AG09319 (cell line): Measurements from ENCODE around the gene ALG1.
A peak's percentile ranks its signal among the peaks of the same experiment; 100 is the strongest.
"Not testable (repeated sequence)": the region's sequence is repeated elsewhere in the genome, so short reads cannot be mapped to it uniquely, and the experiment has no call there.

Source experiments
- DNase-seq: peaks from one replicate; pipeline ENCODE4 v3.0.0-alpha.2; 2010; ENCODE audit warnings: low read depth; ENCODE audit errors: extremely low read depth
- CTCF ChIP-seq: IDR thresholded peaks from 2 replicates; pipeline ENCODE4 v1.5.1; 2011; ENCODE audit warnings: low read depth, mild to moderate bottlenecking, inconsistent platforms, low read length, moderate library complexity

The ALG1 gene

GRCh38 chr16:5095145-5095830 lies 23.6 kb downstream of the ALG1 start:
- not testable (repeated sequence) for DNase-seq

- DNase-seq = not testable (repeated sequence)
These were observed 24.9 kb downstream of the ALG1 start for GRCh38 chr16:5096437-5097060.

- DNase-seq = not testable (repeated sequence)
These were observed 25.4 kb downstream of the ALG1 start for GRCh38 chr16:5097061-5097469.

GRCh38 chr16:5097470-5098220 lies 26.0 kb downstream of the ALG1 start, which contains the start of gene EEF2KMT:
EEF2KMT (minus strand) TSS chr16:5097795; CDS start chr16:5097739, 56 bp downstream.
- DNase-seq = peak; percentile 100

GRCh38 chr16:5098221-5099159 lies 26.8 kb downstream of the ALG1 start:
- peak; percentile 16 for DNase-seq

- not testable (repeated sequence) for DNase-seq
These were observed 27.5 kb downstream of the ALG1 start for GRCh38 chr16:5099174-5099573.

- not testable (repeated sequence) for DNase-seq
These were observed 31.8 kb downstream of the ALG1 start for GRCh38 chr16:5103296-5104032.

- DNase-seq = not testable (repeated sequence)
These were observed 33.4 kb downstream of the ALG1 start for GRCh38 chr16:5105039-5105438.

- no peak for DNase-seq
- TF ChIP-seq CTCF = no peak
These were observed 37.0 kb downstream of the ALG1 start for GRCh38 chr16:5108505-5109158.

- not testable (repeated sequence) for DNase-seq
These were observed 39.3 kb downstream of the ALG1 start for GRCh38 chr16:5110933-5111332.

GRCh38 chr16:5116780-5117295 lies 45.2 kb downstream of the ALG1 start:
- DNase-seq = not testable (repeated sequence)

GRCh38 chr16:5117300-5118087 lies 45.9 kb downstream of the ALG1 start:
- DNase-seq = peak; percentile 5

- DNase-seq = not testable (repeated sequence)
These were observed 59.9 kb downstream of the ALG1 start for GRCh38 chr16:5131467-5132004.

GRCh38 chr16:5132915-5133600 lies 61.4 kb downstream of the ALG1 start:
- DNase-seq = not testable (repeated sequence)

GRCh38 chr16:5134739-5135452 lies 63.3 kb downstream of the ALG1 start:
- not testable (repeated sequence) for DNase-seq
